Calu3 (cell line): ENCODE measurements around the gene MSRB2. TPM values are rescaled to one million over a fixed set of nuclear protein-coding genes. Genes with fewer than 3 reads are reported as not detected.

ENCODE experiments used
- BruUV-seq: library from RNA; stranded (reverse); fragments of 400-500 nt; replicated peaks from 2 replicates; lab custom pipeline; 2021; lab: Mats Ljungman, UMichigan
- CTCF ChIA-PET: fragments of 300-600 bp; sonication (Branson Sonifier 250); formaldehyde crosslinking; loops from one replicate; lab custom pipeline; 2022; ENCODE audit warnings: antibody characterized with exemption; lab: Charles Lee
- DNase-seq: peaks from one replicate; pipeline ENCODE4 v3.0.0; 2022
- H3K27ac Mint-ChIP-seq: one replicate; pipeline ENCODE4 v1.8.0; 2022; ENCODE audit warnings: mixed read lengths; ENCODE audit not compliant: unreplicated experiment
- H3K27me3 Mint-ChIP-seq: one replicate; pipeline ENCODE4 v1.8.0; 2022; ENCODE audit warnings: mixed read lengths; ENCODE audit not compliant: unreplicated experiment
- H3K36me3 Mint-ChIP-seq: one replicate; pipeline ENCODE4 v1.8.0; 2022; ENCODE audit warnings: mild to moderate bottlenecking, moderate library complexity, mixed read lengths; ENCODE audit not compliant: insufficient read depth, unreplicated experiment
- H3K4me1 Mint-ChIP-seq: one replicate; pipeline ENCODE4 v1.8.0; 2022; ENCODE audit warnings: mild to moderate bottlenecking, low read depth, mixed read lengths; ENCODE audit not compliant: unreplicated experiment
- H3K4me3 Mint-ChIP-seq: one replicate; pipeline ENCODE4 v1.8.0; 2022; ENCODE audit warnings: mild to moderate bottlenecking, low read depth, moderate library complexity, mixed read lengths; ENCODE audit not compliant: unreplicated experiment
- H3K9me3 Mint-ChIP-seq: one replicate; pipeline ENCODE4 v1.8.0; 2022; ENCODE audit warnings: low read depth, mixed read lengths; ENCODE audit not compliant: unreplicated experiment
- intact Hi-C: fragments of 100-400 bp; cut with micrococcal nuclease; formaldehyde crosslinking; loops from one replicate; pipeline ENCODE4 v1.10.0; 2022; ENCODE audit not compliant: unreplicated experiment
- total RNA-seq: library from RNA; stranded (reverse); gene quantifications from 2 replicates; pipeline ENCODE4 v1.2.3, GENCODE V29; 2022
- TF ChIP-seq, protein P1 (sequence below): fragments of 200-600 bp; IDR thresholded peaks from one replicate; pipeline ENCODE4 v1.8.0; 2022; ENCODE audit warnings: antibody characterized with exemption; ENCODE audit not compliant: unreplicated experiment

Gene MSRB2
- total RNA-seq, 1 experiment from 2014 or later = 12.6 TPM

DNA sequence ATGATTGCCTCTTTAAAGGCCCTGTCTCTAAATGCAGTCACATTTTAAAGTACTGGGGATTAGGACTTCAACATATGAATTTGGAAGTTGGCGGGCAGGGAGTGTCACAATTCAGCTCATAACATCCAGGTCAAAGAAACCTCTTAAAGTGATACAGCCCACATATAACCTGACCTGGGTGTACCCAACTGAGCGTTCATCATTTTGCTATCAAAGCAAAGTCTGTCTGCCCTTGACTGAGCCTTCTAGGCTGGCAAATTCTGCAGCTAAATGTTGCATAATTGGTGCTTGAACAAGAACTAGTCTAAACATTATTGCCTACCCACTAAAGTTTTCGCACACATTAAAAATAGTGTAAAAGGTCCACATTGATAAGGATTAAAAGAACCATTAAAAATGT lies 3.7 kb downstream of the MSRB2 start:
- CTCF ChIA-PET = no interaction called here
- no peak overlapping the region for H3K27ac Mint-ChIP-seq

GRCh38 chr10:23099816-23100215 lies 4.4 kb downstream of the MSRB2 start:
- no TSS peak for BruUV-seq

More for the DNA sequence above, 3.7 kb downstream of the MSRB2 start:
- H3K4me3 Mint-ChIP-seq = no peak overlapping the region
- intact Hi-C loops = no loop called here
- TF ChIP-seq, protein P1, sequence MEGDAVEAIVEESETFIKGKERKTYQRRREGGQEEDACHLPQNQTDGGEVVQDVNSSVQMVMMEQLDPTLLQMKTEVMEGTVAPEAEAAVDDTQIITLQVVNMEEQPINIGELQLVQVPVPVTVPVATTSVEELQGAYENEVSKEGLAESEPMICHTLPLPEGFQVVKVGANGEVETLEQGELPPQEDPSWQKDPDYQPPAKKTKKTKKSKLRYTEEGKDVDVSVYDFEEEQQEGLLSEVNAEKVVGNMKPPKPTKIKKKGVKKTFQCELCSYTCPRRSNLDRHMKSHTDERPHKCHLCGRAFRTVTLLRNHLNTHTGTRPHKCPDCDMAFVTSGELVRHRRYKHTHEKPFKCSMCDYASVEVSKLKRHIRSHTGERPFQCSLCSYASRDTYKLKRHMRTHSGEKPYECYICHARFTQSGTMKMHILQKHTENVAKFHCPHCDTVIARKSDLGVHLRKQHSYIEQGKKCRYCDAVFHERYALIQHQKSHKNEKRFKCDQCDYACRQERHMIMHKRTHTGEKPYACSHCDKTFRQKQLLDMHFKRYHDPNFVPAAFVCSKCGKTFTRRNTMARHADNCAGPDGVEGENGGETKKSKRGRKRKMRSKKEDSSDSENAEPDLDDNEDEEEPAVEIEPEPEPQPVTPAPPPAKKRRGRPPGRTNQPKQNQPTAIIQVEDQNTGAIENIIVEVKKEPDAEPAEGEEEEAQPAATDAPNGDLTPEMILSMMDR = no peak
- no peaks in the 10 kb centered on the region for H3K27me3 Mint-ChIP-seq
- peaks cover 13% of the 10 kb centered on the region for H3K4me1 Mint-ChIP-seq
- H3K9me3 Mint-ChIP-seq = peaks cover 8% of the 10 kb centered on the region
- no TSS peak for BruUV-seq
- DNase-seq = no peak
- peaks cover 20% of the 10 kb centered on the region for H3K36me3 Mint-ChIP-seq

DNA sequence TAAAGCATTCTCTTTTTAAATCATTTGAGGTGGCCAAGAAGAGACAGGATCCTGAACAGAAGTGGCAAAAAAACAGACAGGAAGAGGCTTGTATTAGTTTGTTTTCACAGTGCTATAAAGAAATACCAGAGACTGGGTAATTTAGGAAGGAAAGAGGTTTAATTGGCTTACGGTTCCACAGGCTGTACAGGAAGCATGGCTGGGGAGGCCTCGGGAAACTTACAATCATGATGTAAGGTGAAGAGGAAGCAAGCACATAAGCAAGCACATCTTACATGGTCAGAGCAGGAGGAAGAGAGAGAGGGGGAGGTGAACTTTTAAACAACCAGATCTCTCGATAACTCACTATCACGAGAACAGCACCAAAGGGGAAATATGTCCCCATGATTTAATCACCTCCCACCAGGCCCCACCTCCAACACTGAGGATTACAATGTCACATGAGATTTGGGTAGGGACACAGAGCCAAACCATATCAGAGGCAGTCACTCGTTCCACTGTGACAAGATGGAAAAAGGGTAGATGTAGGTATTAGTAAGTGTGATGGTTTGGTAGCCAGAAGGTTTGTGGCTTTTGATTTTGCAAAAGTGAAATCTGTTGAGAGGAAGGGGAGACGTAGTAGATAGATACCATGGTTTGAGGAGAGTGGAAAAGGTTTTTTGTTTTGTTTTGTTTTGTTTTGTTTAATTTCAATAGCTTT lies 5.1 kb downstream of the MSRB2 start:
- BruUV-seq = no TSS peak
- Mint-ChIP-seq H3K27me3 (no peaks in the 10 kb centered on the region), H3K4me1 (peaks cover 13% of the 10 kb centered on the region), H3K4me3 (no peak overlapping the region), H3K36me3 (peaks cover 10% of the 10 kb centered on the region), H3K27ac (no peak overlapping the region), H3K9me3 (peaks cover 8% of the 10 kb centered on the region)
- CTCF ChIA-PET = no interaction called here
- DNase-seq = no peak
- intact Hi-C loops = no loop called here
- TF ChIP-seq, protein P1 = no peak

More at GRCh38 chr10:23099816-23100215, 4.4 kb downstream of the MSRB2 start:
- no peak overlapping the region for H3K4me3 Mint-ChIP-seq
- H3K9me3 Mint-ChIP-seq = peaks cover 8% of the 10 kb centered on the region
- TF ChIP-seq, protein P1 = no peak
- peaks cover 17% of the 10 kb centered on the region for H3K36me3 Mint-ChIP-seq
- CTCF ChIA-PET = no interaction called here
- H3K27ac Mint-ChIP-seq = no peak overlapping the region
- H3K27me3 Mint-ChIP-seq = no peaks in the 10 kb centered on the region
- DNase-seq = no peak
- intact Hi-C loops = no loop called here
- peaks cover 13% of the 10 kb centered on the region for H3K4me1 Mint-ChIP-seq

- intact Hi-C loops = no loop called here
- Mint-ChIP-seq H3K4me1 (no peaks in the 10 kb centered on the region), H3K27ac (no peak overlapping the region), H3K4me3 (no peak overlapping the region), H3K9me3 (peaks cover 3% of the 10 kb centered on the region), H3K27me3 (no peaks in the 10 kb centered on the region), H3K36me3 (no peaks in the 10 kb centered on the region)
- no TSS peak for BruUV-seq
- no peak for DNase-seq
- CTCF ChIA-PET = no interaction called here
- TF ChIP-seq, protein P1 = no peak
Observed at GRCh38 chr10:23106331-23107072, 11.1 kb downstream of the MSRB2 start.
